ENCODE measurements around the gene LRCH1.

The LRCH1 gene

DNA sequence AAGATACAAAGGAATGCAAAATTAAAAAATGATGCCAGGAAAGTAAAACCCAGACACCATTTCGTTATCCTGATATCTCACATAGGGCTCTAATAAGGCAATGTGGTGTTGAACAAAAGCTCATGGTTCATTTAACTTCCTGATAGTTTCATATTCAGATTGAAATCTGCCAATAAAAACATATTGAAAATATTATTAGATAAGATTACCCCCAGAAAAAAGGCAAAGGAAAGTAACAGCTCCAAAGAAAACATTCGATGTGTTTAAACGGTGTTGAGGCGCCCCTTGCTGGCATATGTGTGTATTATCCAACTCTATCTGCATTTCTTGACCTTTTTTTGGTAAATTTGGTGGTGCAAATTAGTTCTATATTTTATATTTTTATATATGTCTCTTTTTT is 168.1 kb downstream of the LRCH1 start:
- TF ChIP-seq, protein P1, sequence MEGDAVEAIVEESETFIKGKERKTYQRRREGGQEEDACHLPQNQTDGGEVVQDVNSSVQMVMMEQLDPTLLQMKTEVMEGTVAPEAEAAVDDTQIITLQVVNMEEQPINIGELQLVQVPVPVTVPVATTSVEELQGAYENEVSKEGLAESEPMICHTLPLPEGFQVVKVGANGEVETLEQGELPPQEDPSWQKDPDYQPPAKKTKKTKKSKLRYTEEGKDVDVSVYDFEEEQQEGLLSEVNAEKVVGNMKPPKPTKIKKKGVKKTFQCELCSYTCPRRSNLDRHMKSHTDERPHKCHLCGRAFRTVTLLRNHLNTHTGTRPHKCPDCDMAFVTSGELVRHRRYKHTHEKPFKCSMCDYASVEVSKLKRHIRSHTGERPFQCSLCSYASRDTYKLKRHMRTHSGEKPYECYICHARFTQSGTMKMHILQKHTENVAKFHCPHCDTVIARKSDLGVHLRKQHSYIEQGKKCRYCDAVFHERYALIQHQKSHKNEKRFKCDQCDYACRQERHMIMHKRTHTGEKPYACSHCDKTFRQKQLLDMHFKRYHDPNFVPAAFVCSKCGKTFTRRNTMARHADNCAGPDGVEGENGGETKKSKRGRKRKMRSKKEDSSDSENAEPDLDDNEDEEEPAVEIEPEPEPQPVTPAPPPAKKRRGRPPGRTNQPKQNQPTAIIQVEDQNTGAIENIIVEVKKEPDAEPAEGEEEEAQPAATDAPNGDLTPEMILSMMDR (conservative IDR thresholded peaks at IDR 0.05; ENCODE audit: low read depth, low read length): peak; percentile 66
- H3K4me3 ChIP-seq (ENCODE audit: low read depth, low read length): no peak overlapping the region
- DNase-seq (ENCODE audit: low read depth): peak; percentile 73

GRCh38 chr13:46726347-46726746 is 173.4 kb downstream of the LRCH1 start:
- H3K4me3 ChIP-seq (ENCODE audit: low read depth, low read length): no peak overlapping the region
- no peak for DNase-seq (ENCODE audit: low read depth)
- TF ChIP-seq, protein P1 (conservative IDR thresholded peaks at IDR 0.05; ENCODE audit: low read depth, low read length): no peak

DNA sequence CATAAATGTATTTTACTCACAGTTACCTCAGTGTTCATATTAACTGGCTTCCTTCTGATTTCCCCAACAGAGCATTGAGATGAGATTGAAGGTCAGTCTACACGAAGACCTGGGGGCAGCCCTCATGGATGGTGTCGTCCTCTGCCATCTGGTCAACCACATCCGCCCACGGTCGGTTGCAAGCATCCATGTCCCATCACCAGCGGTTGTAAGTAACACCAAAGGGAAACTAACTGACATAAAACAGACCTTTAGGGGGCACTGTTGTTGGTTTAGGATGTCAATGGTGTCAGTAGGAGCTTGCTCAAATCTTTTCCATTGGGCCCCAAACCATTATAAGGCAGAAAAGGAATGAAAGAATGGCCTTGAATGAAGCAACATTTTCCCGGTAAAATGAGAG is 175.8 kb downstream of the LRCH1 start:
- TF ChIP-seq, protein P1 (conservative IDR thresholded peaks at IDR 0.05; ENCODE audit: low read depth, low read length): peak; percentile 38
- H3K4me3 ChIP-seq (ENCODE audit: low read depth, low read length): no peak overlapping the region
- peak; percentile 24 for DNase-seq (ENCODE audit: low read depth)

DNA sequence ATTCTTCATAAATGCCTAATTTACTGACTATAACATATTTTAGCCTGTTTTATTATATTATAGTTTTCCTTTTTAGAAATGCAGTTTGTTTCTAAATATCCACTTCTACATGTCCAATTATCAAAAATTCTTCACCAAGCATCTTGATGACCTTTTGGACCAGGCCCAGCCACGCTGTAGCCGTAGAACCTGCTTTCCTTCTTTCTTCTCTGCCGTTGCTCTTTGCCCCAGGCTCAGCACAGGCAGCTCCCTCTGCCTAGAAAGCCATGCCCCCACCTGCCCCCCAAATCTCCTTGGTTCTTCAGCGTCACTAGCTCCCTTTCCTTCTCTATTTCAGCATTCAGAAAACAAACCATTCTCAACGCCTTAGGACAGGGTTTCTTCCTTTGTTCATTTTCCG is 178.6 kb downstream of the LRCH1 start:
- TF ChIP-seq, protein P1 (conservative IDR thresholded peaks at IDR 0.05; ENCODE audit: low read depth, low read length): no peak
- no peak for DNase-seq (ENCODE audit: low read depth)
- no peak overlapping the region for H3K4me3 ChIP-seq (ENCODE audit: low read depth, low read length)

DNA sequence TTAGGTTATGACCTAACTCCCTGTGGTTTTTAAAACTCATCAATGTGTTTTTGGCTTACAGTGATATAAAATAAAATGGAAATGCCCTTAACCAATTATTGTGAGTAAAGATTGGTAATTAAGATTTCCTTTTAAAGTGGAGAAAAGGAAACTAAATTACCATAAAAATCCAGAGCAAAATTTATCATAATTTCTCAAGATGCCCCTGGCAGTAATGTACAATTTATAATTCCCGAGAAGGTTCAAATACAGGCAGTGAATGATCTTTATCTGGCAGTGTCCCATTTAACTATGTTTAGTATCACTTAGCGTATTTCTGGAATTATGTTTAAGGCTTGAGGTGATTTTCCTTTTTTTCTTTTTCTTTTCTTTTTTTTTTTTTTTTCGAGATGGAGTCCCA is 182.5 kb downstream of the LRCH1 start:
- DNase-seq (ENCODE audit: low read depth): no peak
- H3K4me3 ChIP-seq (ENCODE audit: low read depth, low read length): no peak overlapping the region
- TF ChIP-seq, protein P1 (conservative IDR thresholded peaks at IDR 0.05; ENCODE audit: low read depth, low read length): no peak

DNA sequence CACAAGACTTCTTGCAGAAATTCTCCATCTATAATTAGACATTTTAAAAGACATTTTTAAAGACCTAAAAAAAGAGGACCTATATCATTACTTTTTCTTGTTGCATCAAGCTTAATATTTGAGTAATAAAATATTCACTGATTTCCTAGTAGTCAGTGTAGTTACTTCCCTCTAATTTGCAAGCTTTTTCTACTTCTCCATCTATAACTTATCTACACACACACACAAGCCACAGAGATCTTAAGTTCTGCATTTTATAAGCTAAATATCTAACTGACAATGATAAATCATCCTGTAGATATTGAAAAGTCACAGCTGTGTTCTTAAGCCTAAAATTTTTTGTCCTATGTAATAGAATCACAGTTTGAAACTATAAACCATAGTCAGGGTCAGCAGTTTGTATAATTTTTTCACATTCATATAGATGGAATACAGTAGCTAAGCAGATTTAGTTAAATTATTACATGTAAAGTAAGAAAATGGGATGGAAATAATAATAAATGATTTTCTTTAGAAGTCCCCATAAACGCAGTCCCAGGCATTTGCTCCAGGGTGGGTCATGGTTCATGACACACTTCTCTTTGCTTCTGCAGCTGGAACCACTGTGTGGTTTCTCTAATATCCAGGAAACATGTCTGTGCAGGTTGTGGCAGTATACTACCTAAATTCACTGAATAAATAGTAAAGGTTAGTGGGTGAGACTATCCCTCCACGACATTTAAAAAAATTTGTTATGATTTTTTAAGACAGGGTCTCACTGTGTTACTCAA is 183.8 kb downstream of the LRCH1 start:
- H3K4me3 ChIP-seq (ENCODE audit: low read depth, low read length): no peak overlapping the region
- TF ChIP-seq, protein P1 (conservative IDR thresholded peaks at IDR 0.05; ENCODE audit: low read depth, low read length): no peak
- DNase-seq (ENCODE audit: low read depth): no peak

GRCh38 chr13:46738055-46738454 is 185.1 kb downstream of the LRCH1 start:
- peak; percentile 75 for DNase-seq (ENCODE audit: low read depth)
- H3K4me3 ChIP-seq (ENCODE audit: low read depth, low read length): no peak overlapping the region
- TF ChIP-seq, protein P1 (conservative IDR thresholded peaks at IDR 0.05; ENCODE audit: low read depth, low read length): no peak

All from choroid plexus epithelial cell (primary cell).